ENCODE results near the gene GSTM5. TPM values are rescaled to one million over a fixed set of nuclear protein-coding genes. Genes with fewer than 3 reads are reported as not detected.

Gene GSTM5
- total RNA-seq, 1 donor from 2014 or later: not detected

- no peaks in the 10 kb centered on the region for H3K36me3 Mint-ChIP-seq (ENCODE audit: unreplicated experiment)
- no peak for DNase-seq (ENCODE audit: extremely low spot score, unreplicated experiment)
- H3K27me3 Mint-ChIP-seq (ENCODE audit: unreplicated experiment): peaks cover 2% of the 10 kb centered on the region
- H3K9me3 Mint-ChIP-seq (ENCODE audit: unreplicated experiment): no peaks in the 10 kb centered on the region
- no peak overlapping the region for H3K4me3 Mint-ChIP-seq (ENCODE audit: unreplicated experiment)
- no peak for TF ChIP-seq CTCF (IDR thresholded peaks at IDR 0.05)
- H3K27ac Mint-ChIP-seq (ENCODE audit: unreplicated experiment): no peak overlapping the region
- H3K4me1 Mint-ChIP-seq (ENCODE audit: unreplicated experiment): peaks cover 7% of the 10 kb centered on the region
These were observed 2.8 kb downstream of the GSTM5 start for GRCh38 chr1:109714661-109715372.

- Mint-ChIP-seq H3K36me3 (ENCODE audit: unreplicated experiment) (no peaks in the 10 kb centered on the region), H3K4me3 (ENCODE audit: unreplicated experiment) (no peak overlapping the region), H3K27me3 (ENCODE audit: unreplicated experiment) (peaks cover 2% of the 10 kb centered on the region), H3K4me1 (ENCODE audit: unreplicated experiment) (peaks cover 7% of the 10 kb centered on the region), H3K27ac (ENCODE audit: unreplicated experiment) (no peak overlapping the region), H3K9me3 (ENCODE audit: unreplicated experiment) (no peaks in the 10 kb centered on the region)
- DNase-seq (ENCODE audit: extremely low spot score, unreplicated experiment): no peak
- TF ChIP-seq CTCF (IDR thresholded peaks at IDR 0.05): no peak
These were observed 4.1 kb downstream of the GSTM5 start for GRCh38 chr1:109716121-109716520.

DNA sequence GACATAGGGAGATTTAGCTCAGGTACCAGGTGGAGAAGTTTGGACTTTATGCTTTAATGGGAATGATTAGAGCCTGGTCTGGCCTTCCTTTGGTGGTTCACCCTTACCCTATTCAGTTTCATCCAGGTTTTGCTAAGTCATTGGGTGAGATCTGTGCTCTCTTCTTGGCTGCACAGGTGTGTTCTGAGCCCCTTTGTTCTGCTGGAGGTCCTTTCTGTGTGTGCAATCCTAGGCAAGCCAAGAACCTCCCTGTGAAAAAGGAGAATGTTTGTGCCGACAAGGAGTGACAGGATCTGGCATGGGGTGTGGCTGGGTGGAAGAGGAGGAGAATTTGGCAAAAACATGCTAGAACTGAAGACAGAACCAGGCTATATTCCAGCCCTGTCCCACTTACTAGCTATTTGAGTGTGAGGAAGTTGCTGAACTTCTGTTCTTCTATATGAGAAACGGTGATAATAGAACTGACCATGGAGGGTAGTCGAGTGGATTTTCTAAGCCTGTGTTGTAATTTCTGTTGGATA, 4.6 kb downstream of the GSTM5 start:
- DNase-seq (ENCODE audit: extremely low spot score, unreplicated experiment): no peak
- H3K4me1 Mint-ChIP-seq (ENCODE audit: unreplicated experiment): peaks cover 7% of the 10 kb centered on the region
- H3K36me3 Mint-ChIP-seq (ENCODE audit: unreplicated experiment): no peaks in the 10 kb centered on the region
- no peaks in the 10 kb centered on the region for H3K9me3 Mint-ChIP-seq (ENCODE audit: unreplicated experiment)
- no peak overlapping the region for H3K27ac Mint-ChIP-seq (ENCODE audit: unreplicated experiment)
- no peak overlapping the region for H3K4me3 Mint-ChIP-seq (ENCODE audit: unreplicated experiment)
- TF ChIP-seq CTCF (IDR thresholded peaks at IDR 0.05): no peak
- H3K27me3 Mint-ChIP-seq (ENCODE audit: unreplicated experiment): peaks cover 2% of the 10 kb centered on the region

DNA sequence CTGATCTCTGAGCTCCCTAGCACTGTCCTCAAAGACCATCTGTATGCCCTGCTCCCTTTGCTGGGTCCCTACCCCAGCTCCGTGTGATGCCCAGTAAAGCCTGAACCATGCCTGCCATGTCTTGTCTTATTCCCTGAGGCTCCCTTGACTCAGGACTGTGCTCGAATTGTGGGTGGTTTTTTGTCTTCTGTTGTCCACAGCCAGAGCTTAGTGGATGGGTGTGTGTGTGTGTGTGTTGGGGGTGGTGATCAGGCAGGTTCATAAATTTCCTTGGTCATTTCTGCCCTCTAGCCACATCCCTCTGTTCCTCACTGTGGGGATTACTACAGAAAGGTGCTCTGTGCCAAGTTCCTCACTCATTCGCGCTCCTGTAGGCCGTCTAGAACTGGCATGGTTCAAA, 5.7 kb downstream of the GSTM5 start:
- Mint-ChIP-seq H3K9me3 (ENCODE audit: unreplicated experiment) (peaks cover 4% of the 10 kb centered on the region), H3K27ac (ENCODE audit: unreplicated experiment) (no peak overlapping the region), H3K27me3 (ENCODE audit: unreplicated experiment) (peaks cover 2% of the 10 kb centered on the region), H3K4me1 (ENCODE audit: unreplicated experiment) (peaks cover 7% of the 10 kb centered on the region), H3K4me3 (ENCODE audit: unreplicated experiment) (no peak overlapping the region), H3K36me3 (ENCODE audit: unreplicated experiment) (no peaks in the 10 kb centered on the region)
- no peak for TF ChIP-seq CTCF (IDR thresholded peaks at IDR 0.05)
- no peak for DNase-seq (ENCODE audit: extremely low spot score, unreplicated experiment)

- Mint-ChIP-seq H3K36me3 (ENCODE audit: unreplicated experiment) (no peaks in the 10 kb centered on the region), H3K4me3 (ENCODE audit: unreplicated experiment) (no peak overlapping the region), H3K27me3 (ENCODE audit: unreplicated experiment) (no peaks in the 10 kb centered on the region), H3K4me1 (ENCODE audit: unreplicated experiment) (peaks cover 7% of the 10 kb centered on the region), H3K9me3 (ENCODE audit: unreplicated experiment) (peaks cover 4% of the 10 kb centered on the region), H3K27ac (ENCODE audit: unreplicated experiment) (no peak overlapping the region)
- DNase-seq (ENCODE audit: extremely low spot score, unreplicated experiment): no peak
- no peak for TF ChIP-seq CTCF (IDR thresholded peaks at IDR 0.05)
These were observed 6.4 kb downstream of the GSTM5 start for GRCh38 chr1:109718495-109718894.

Measured in osteocyte (in vitro differentiated cells).